ENCODE results near the gene CFD. TPM values are rescaled to one million over a fixed set of nuclear protein-coding genes. Genes with fewer than 3 reads are reported as not detected.

Gene CFD
- polyA plus RNA-seq, 1 experiment = 0.77 TPM

GRCh38 chr19:821825-822503, 37.5 kb upstream of the CFD start, which contains the start of gene PLPPR3:
Gene PLPPR3 (minus strand): TSS chr19:821955. CDS start chr19:821559, 396 bp downstream.
- H3K36me3 ChIP-seq (ENCODE audit: control insufficient read depth, insufficient read depth, low read length) = no peaks in the 10 kb centered on the region
- H3K4me3 ChIP-seq (ENCODE audit: low read depth, low read length) = peak within 1 kb of the TSS; percentile 40
- TF ChIP-seq CTCF (IDR thresholded peaks at IDR 0.05; ENCODE audit: insufficient read depth, low read depth, low read length) = no peak
- ChIA-PET POLR2A (no interaction called here), CTCF (no interaction called here)
- H3K27me3 ChIP-seq (ENCODE audit: control insufficient read depth, insufficient read depth, low read length) = no peaks in the 10 kb centered on the region
- no peak for DNase-seq (ENCODE audit: low read depth)

- H3K36me3 ChIP-seq (ENCODE audit: control insufficient read depth, insufficient read depth, low read length) = no peaks in the 10 kb centered on the region
- no peak overlapping the region for H3K4me3 ChIP-seq (ENCODE audit: low read depth, low read length)
- ChIA-PET POLR2A (no interaction called here), CTCF (interaction anchor here (0.6 kb wide), 1 partner anchor 35 kb away, joined by 4 read pairs; no protein-coding TSS in a partner anchor)
- TF ChIP-seq CTCF (IDR thresholded peaks at IDR 0.05; ENCODE audit: insufficient read depth, low read depth, low read length) = no peak
- no peaks in the 10 kb centered on the region for H3K27me3 ChIP-seq (ENCODE audit: control insufficient read depth, insufficient read depth, low read length)
- DNase-seq (ENCODE audit: low read depth) = no peak
Measured at GRCh38 chr19:823565-824121, 35.8 kb upstream of the CFD start.

- Histone ChIP-seq H3K27me3 (ENCODE audit: control insufficient read depth, insufficient read depth, low read length) (no peaks in the 10 kb centered on the region), H3K36me3 (ENCODE audit: control insufficient read depth, insufficient read depth, low read length) (no peaks in the 10 kb centered on the region), H3K4me3 (ENCODE audit: low read depth, low read length) (no peak overlapping the region)
- TF ChIP-seq CTCF (IDR thresholded peaks at IDR 0.05; ENCODE audit: insufficient read depth, low read depth, low read length) = no peak
- ChIA-PET POLR2A (no interaction called here), CTCF (interaction anchor here (1.0 kb wide), 2 partner anchors 9 to 55 kb away, joined by 3 read pairs; no protein-coding TSS in a partner anchor)
- no peak for DNase-seq (ENCODE audit: low read depth)
Measured at GRCh38 chr19:824885-825284, 34.6 kb upstream of the CFD start.

GRCh38 chr19:825897-826644, 33.4 kb upstream of the CFD start:
- H3K27me3 ChIP-seq (ENCODE audit: control insufficient read depth, insufficient read depth, low read length) = no peaks in the 10 kb centered on the region
- H3K36me3 ChIP-seq (ENCODE audit: control insufficient read depth, insufficient read depth, low read length) = no peaks in the 10 kb centered on the region
- DNase-seq (ENCODE audit: low read depth) = no peak
- H3K4me3 ChIP-seq (ENCODE audit: low read depth, low read length) = no peak overlapping the region
- TF ChIP-seq CTCF (IDR thresholded peaks at IDR 0.05; ENCODE audit: insufficient read depth, low read depth, low read length) = no peak
- POLR2A ChIA-PET = no interaction called here
- CTCF ChIA-PET = interaction anchor here (1.1 kb wide), 1 partner anchor 34 kb away, joined by 3 read pairs; no protein-coding TSS in a partner anchor

- no peak for DNase-seq (ENCODE audit: low read depth)
- Histone ChIP-seq H3K36me3 (ENCODE audit: control insufficient read depth, insufficient read depth, low read length) (no peaks in the 10 kb centered on the region), H3K27me3 (ENCODE audit: control insufficient read depth, insufficient read depth, low read length) (no peaks in the 10 kb centered on the region), H3K4me3 (ENCODE audit: low read depth, low read length) (no peak overlapping the region)
- ChIA-PET CTCF (interaction anchor here (0.8 to 1.0 kb wide), 2 partner anchors 12 to 29 kb away, joined by 3 to 4 read pairs; no protein-coding TSS in a partner anchor), POLR2A (no interaction called here)
- no peak for TF ChIP-seq CTCF (IDR thresholded peaks at IDR 0.05; ENCODE audit: insufficient read depth, low read depth, low read length)
Measured at GRCh38 chr19:827314-827709, 32.2 kb upstream of the CFD start.
